Fibroblast of mammary gland (primary cell): Measurements from ENCODE around the gene SOCS2.

Experiments
- DNase-seq: peaks from one replicate; pipeline ENCODE4 v3.0.0-alpha.2; 2010; ENCODE audit warnings: low read depth
- H3K4me3 ChIP-seq: 2 replicates; pipeline ENCODE4 v1.5.1; 2011; ENCODE audit warnings: low read depth, mild to moderate bottlenecking, low read length, moderate library complexity; ENCODE audit not compliant: control insufficient read depth
- CTCF ChIP-seq: conservative IDR thresholded peaks from 2 replicates; pipeline ENCODE4 v1.5.1; 2011; ENCODE audit warnings: low read depth, low read length, inconsistent platforms; ENCODE audit not compliant: control insufficient read depth, insufficient read depth

Gene SOCS2

DNA sequence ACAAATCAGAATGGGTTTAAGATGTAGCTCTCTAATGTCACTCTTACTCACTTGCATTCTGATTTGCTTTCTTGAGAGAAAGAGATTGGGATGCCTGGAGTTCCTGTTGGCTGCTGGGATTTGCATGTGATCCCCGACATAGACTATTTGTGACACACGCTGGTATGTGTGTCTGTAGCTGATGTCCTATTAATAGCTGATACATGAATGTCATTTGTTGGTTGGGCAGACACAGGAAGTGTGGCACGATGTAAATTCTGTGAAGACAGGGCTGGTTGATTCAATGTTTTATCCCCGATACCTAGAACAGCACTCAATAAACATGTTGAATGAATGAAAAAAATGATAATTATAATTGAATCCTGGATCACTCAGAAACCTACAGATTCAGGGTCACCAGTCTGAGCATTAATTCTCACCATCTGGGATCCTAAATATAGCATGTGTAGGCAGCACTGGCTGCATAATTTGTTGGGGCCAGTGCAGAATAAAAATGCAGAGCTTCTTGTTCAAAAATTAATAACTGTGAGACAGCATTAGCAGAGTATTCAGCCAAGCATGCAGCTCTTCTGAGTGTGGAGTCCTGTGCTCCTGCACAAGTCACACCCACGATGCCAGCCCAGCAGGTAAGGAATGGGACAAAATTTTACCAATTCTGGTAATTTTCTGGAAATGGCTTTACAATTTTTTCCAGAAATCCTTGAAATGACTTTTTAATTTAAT lies 35.5 kb upstream of the SOCS2 start:
- no peak for DNase-seq
- H3K4me3 ChIP-seq, result no peak overlapping the region
- no peak for TF ChIP-seq CTCF

GRCh38 chr12:93537769-93538168 lies 34.7 kb upstream of the SOCS2 start:
- no peak for DNase-seq
- no peak overlapping the region for H3K4me3 ChIP-seq
- TF ChIP-seq CTCF, result peak; percentile 33

DNA sequence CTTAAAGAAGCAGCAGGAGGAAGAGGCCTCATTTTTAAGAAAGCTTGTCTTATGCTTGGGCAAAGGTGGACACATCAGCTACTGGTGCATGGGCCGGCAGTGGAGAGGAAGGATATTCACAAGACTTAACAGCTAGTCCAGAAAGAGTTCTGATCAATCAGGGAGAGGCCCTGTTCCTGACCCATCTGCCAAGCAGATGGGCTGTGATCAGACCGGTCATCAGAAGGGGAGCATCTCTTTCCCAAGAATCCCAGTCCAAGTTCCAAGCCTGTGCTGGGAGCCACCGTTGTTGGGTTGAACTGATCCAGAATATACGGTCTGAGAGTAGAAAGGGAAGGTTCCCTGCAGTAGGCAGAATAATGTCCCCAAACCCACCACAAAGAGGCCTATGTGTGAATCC lies 32.7 kb upstream of the SOCS2 start:
- no peak for DNase-seq

GRCh38 chr12:93540466-93540865 lies 32.0 kb upstream of the SOCS2 start:
- no peak for TF ChIP-seq CTCF
- peak; percentile 16 for DNase-seq
- no peak overlapping the region for H3K4me3 ChIP-seq

More for the DNA sequence above, 32.7 kb upstream of the SOCS2 start:
- no peak for TF ChIP-seq CTCF
- H3K4me3 ChIP-seq, result no peak overlapping the region

GRCh38 chr12:93541578-93542225 lies 30.8 kb upstream of the SOCS2 start:
- no peak for TF ChIP-seq CTCF
- H3K4me3 ChIP-seq, result no peak overlapping the region
- no peak for DNase-seq

- no peak for TF ChIP-seq CTCF
Observed at GRCh38 chr12:93547778-93548177, 24.7 kb upstream of the SOCS2 start.

More at GRCh38 chr12:93547778-93548177, 24.7 kb upstream of the SOCS2 start:
- H3K4me3 ChIP-seq, result no peak overlapping the region
- DNase-seq, result no peak
